H1 (cell line): ENCODE measurements around the gene IKZF2. TPM values are rescaled to one million over a fixed set of nuclear protein-coding genes. Genes with fewer than 3 reads are reported as not detected.

Experiments used
- CTCF ChIA-PET: fragments of 300-600 bp; sonication (Branson Sonifier 250); formaldehyde crosslinking; loops from one replicate; lab custom pipeline; 2021; ENCODE audit not compliant: partially characterized antibody; lab: Charles Lee
- POLR2A ChIA-PET: fragments of 300-600 bp; sonication (Branson Sonifier 250); formaldehyde crosslinking; loops from one replicate; lab custom pipeline; 2021; ENCODE audit warnings: inconsistent platforms; ENCODE audit not compliant: partially characterized antibody; lab: Charles Lee
- DNase-seq, 2 experiments: peaks; one replicate each; pipeline versions ENCODE4 v3.0.0 to v3.0.0-alpha.2; 2010 to 2022; ENCODE audit warnings: low spot score in 2 of 2, low read depth in 1 of 2, mixed read lengths in 1 of 2
- FAIRE-seq: peaks from 2 replicates; lab custom pipeline; 2011; peaks lifted over from hg19 to GRCh38; lab: Jason Lieb, UNC
- H2AFZ ChIP-seq: 2 replicates; pipeline ENCODE4 v1.8.1; 2012; ENCODE audit warnings: low read length, inconsistent platforms
- H2AK5ac ChIP-seq: 2 replicates; pipeline ENCODE4 v1.6.1; 2013; ENCODE audit warnings: low read depth, low read length
- H2BK120ac ChIP-seq: replicated peaks from 2 replicates; pipeline ENCODE3; 2013; ENCODE audit warnings: low read depth, low read length, inconsistent platforms
- H2BK12ac ChIP-seq: 2 replicates; pipeline ENCODE4 v1.6.1; 2013; ENCODE audit warnings: low read depth, low read length
- H2BK15ac ChIP-seq: 2 replicates; pipeline ENCODE4 v1.6.1; 2013; ENCODE audit warnings: low read length
- H2BK20ac ChIP-seq: 2 replicates; pipeline ENCODE4 v1.6.1; 2013; ENCODE audit warnings: low read length
- H2BK5ac ChIP-seq: 2 replicates; pipeline ENCODE4 v1.6.1; 2013; ENCODE audit warnings: low read depth, low read length
- H3K14ac ChIP-seq: 2 replicates; pipeline ENCODE4 v1.6.1; 2013; ENCODE audit warnings: inconsistent platforms; ENCODE audit not compliant: insufficient read length
- H3K18ac ChIP-seq: 2 replicates; pipeline ENCODE4 v1.6.1; 2013; ENCODE audit warnings: low read length; ENCODE audit errors: extremely low read depth
- H3K23ac ChIP-seq: 2 replicates; pipeline ENCODE4 v1.6.1; 2013; ENCODE audit warnings: inconsistent platforms; ENCODE audit not compliant: insufficient read length
- H3K23me2 ChIP-seq: 2 replicates; pipeline ENCODE4 v1.6.1; 2013; ENCODE audit warnings: low read depth, low read length
- H3K27ac ChIP-seq: 2 replicates; pipeline ENCODE4 v1.6.1; 2011; ENCODE audit warnings: low read depth, low read length, inconsistent platforms
- H3K27me3 ChIP-seq, 4 experiments: replicated peaks in 1 of 4; 1 replicate in 1 of 4; 2 replicates in 3 of 4; pipeline versions ENCODE4 v1.6.1 to v1.8.1; 2011 to 2013; ENCODE audit warnings: low read length in 3 of 4, mild to moderate bottlenecking in 3 of 4, inconsistent platforms in 2 of 4, mixed read lengths in 2 of 4, moderate library complexity in 1 of 4; ENCODE audit not compliant: control insufficient read depth in 3 of 4, insufficient read depth in 3 of 4; ENCODE audit errors: extremely low read depth in 1 of 4
- H3K36me3 ChIP-seq, 4 experiments: 2 replicates each; pipeline versions ENCODE4 v1.6.1 to v1.8.1; 2011 to 2013; ENCODE audit warnings: mild to moderate bottlenecking in 4 of 4, low read length in 3 of 4, moderate library complexity in 2 of 4, control low read depth in 1 of 4, inconsistent platforms in 1 of 4; ENCODE audit not compliant: insufficient read depth in 4 of 4, control insufficient read depth in 2 of 4
- H3K4ac ChIP-seq: replicated peaks from 2 replicates; pipeline ENCODE3; 2013; ENCODE audit warnings: low read length, low read depth, mixed read lengths, inconsistent platforms; ENCODE audit not compliant: insufficient read length
- H3K4me1 ChIP-seq, 4 experiments: replicated peaks in 1 of 4; 1 replicate in 1 of 4; 2 replicates in 3 of 4; pipeline versions ENCODE4 v1.6.1 to v1.8.1; 2011 to 2013; ENCODE audit warnings: low read length in 3 of 4, inconsistent platforms in 2 of 4, mixed read lengths in 1 of 4; ENCODE audit not compliant: insufficient read depth in 4 of 4, control insufficient read depth in 3 of 4
- H3K4me2 ChIP-seq, 2 experiments: 2 replicates each; pipeline versions ENCODE4 v1.6.1 to v1.8.1; 2011 to 2013; ENCODE audit warnings: low read depth in 2 of 2, low read length in 2 of 2, control low read depth in 1 of 2, inconsistent platforms in 1 of 2, mild to moderate bottlenecking in 1 of 2; ENCODE audit not compliant: insufficient read depth in 1 of 2
- H3K4me3 ChIP-seq, 4 experiments: fragments of 200-600, 300-600 bp in 1 of 4; sonication (generic), shearing (Covaris generic), sonication (Bioruptor Twin) in 1 of 4; 2 replicates each; pipeline versions ENCODE4 v1.5.1 to v1.8.1; 2011 to 2016; ENCODE audit warnings: low read length in 4 of 4, low read depth in 3 of 4, control low read depth in 2 of 4, inconsistent platforms in 2 of 4, mild to moderate bottlenecking in 2 of 4, mixed read lengths in 1 of 4, moderate library complexity in 1 of 4; ENCODE audit not compliant: insufficient read depth in 2 of 4; ENCODE audit errors: extremely low read depth in 1 of 4
- H3K56ac ChIP-seq: replicated peaks from 2 replicates; pipeline ENCODE3; 2013; ENCODE audit warnings: low read depth, mild to moderate bottlenecking, mixed read lengths, low read length, inconsistent platforms; ENCODE audit not compliant: insufficient read length
- H3K79me1 ChIP-seq: 2 replicates; pipeline ENCODE4 v1.6.1; 2013; ENCODE audit warnings: low read depth, low read length, control low read depth
- H3K79me2 ChIP-seq, 2 experiments: 2 replicates each; pipeline versions ENCODE4 v1.6.1 to v1.8.1; 2012 to 2013; ENCODE audit warnings: low read length in 2 of 2, mild to moderate bottlenecking in 2 of 2, inconsistent platforms in 1 of 2; ENCODE audit not compliant: insufficient read depth in 2 of 2, control insufficient read depth in 1 of 2
- H3K9ac ChIP-seq, 4 experiments: replicated peaks in 1 of 4; 1 replicate in 1 of 4; 2 replicates in 3 of 4; pipeline versions ENCODE4 v1.6.1 to v1.8.1; 2011 to 2013; ENCODE audit warnings: low read depth in 3 of 4, low read length in 3 of 4, control low read depth in 2 of 4, mild to moderate bottlenecking in 2 of 4, moderate library complexity in 2 of 4, inconsistent platforms in 1 of 4; ENCODE audit errors: extremely low read depth in 1 of 4
- H3K9me3 ChIP-seq, 2 experiments: 2 replicates each; pipeline versions ENCODE4 v1.6.1 to v1.8.1; 2012 to 2013; ENCODE audit warnings: mild to moderate bottlenecking in 2 of 2, moderate library complexity in 2 of 2, control low read depth in 1 of 2, inconsistent platforms in 1 of 2, low read depth in 1 of 2, low read length in 1 of 2, mixed read lengths in 1 of 2; ENCODE audit not compliant: insufficient read depth in 2 of 2
- H4K20me1 ChIP-seq, 2 experiments: replicated peaks in 1 of 2; 2 replicates each; pipeline versions ENCODE3 to v1.8.1; 2011 to 2013; ENCODE audit warnings: inconsistent platforms in 2 of 2, low read length in 2 of 2, mild to moderate bottlenecking in 1 of 2; ENCODE audit not compliant: insufficient read depth in 2 of 2, control insufficient read depth in 1 of 2
- H4K5ac ChIP-seq: 2 replicates; pipeline ENCODE4 v1.6.1; 2013; ENCODE audit warnings: low read length, low read depth, mixed read lengths, inconsistent platforms; ENCODE audit not compliant: insufficient read length
- H4K8ac ChIP-seq: 2 replicates; pipeline ENCODE4 v1.8.0; 2013; ENCODE audit warnings: mild to moderate bottlenecking, moderate library complexity, low read length, inconsistent platforms; ENCODE audit not compliant: insufficient read depth; ENCODE audit errors: extremely low read depth
- H4K91ac ChIP-seq: replicated peaks from 2 replicates; pipeline ENCODE3; 2013; ENCODE audit warnings: low read length, mixed read lengths, inconsistent platforms; ENCODE audit not compliant: insufficient read length
- EZH2 ChIP-seq: fragments of 200-600 bp; sonication (generic); IDR thresholded peaks from 2 replicates; pipeline ENCODE4 v1.7.1; 2012; ENCODE audit warnings: low read depth, mild to moderate bottlenecking, moderate library complexity, low read length, inconsistent platforms; ENCODE audit not compliant: severe bottlenecking
- FOSL1 ChIP-seq: IDR thresholded peaks from 2 replicates; pipeline ENCODE4 v1.6.1; 2011; ENCODE audit warnings: mild to moderate bottlenecking, low read depth, low read length, moderate library complexity; ENCODE audit not compliant: insufficient read depth
- HDAC6 ChIP-seq: IDR thresholded peaks from one replicate; pipeline ENCODE4 v1.7.1; 2012; ENCODE audit warnings: low read depth, mild to moderate bottlenecking, inconsistent platforms, low read length, moderate library complexity
- JUN ChIP-seq: IDR thresholded peaks from 2 replicates; pipeline ENCODE4 v1.6.1; 2011; ENCODE audit warnings: low read depth, mild to moderate bottlenecking, improper control_type of control experiment, low read length
- POLR2A ChIP-seq, 2 experiments: IDR thresholded peaks; 1 replicate in 1 of 2; 2 replicates in 1 of 2; pipeline ENCODE4 v1.6.1; 2011; ENCODE audit warnings: low read depth in 2 of 2, low read length in 2 of 2, mild to moderate bottlenecking in 2 of 2; ENCODE audit errors: control extremely low read depth in 1 of 2
- RAD21 ChIP-seq, 2 experiments: IDR thresholded peaks in 1 of 2; conservative IDR thresholded peaks in 1 of 2; 2 replicates each; pipeline ENCODE4 v1.6.1; 2011; ENCODE audit warnings: low read depth in 2 of 2, low read length in 2 of 2, improper control_type of control experiment in 1 of 2, inconsistent platforms in 1 of 2, mild to moderate bottlenecking in 1 of 2, moderate library complexity in 1 of 2
- SP2 ChIP-seq: IDR thresholded peaks from 2 replicates; pipeline ENCODE4 v1.6.1; 2012; ENCODE audit warnings: mild to moderate bottlenecking, low read length, inconsistent platforms
- TCF12 ChIP-seq: IDR thresholded peaks from 2 replicates; pipeline ENCODE4 v1.6.1; 2011; ENCODE audit warnings: low read depth, mild to moderate bottlenecking, low read length
- WGBS, 2 experiments: shearing (Covaris generic) in 1 of 2; methylation state at CpG; one replicate each; pipeline versions ENCODE4 v1.1.6 to v1.1.7; 2013 to 2015; ENCODE audit warnings: low lambda C conversion rate in 2 of 2, mixed read lengths in 2 of 2, inconsistent platforms in 1 of 2, low coverage in 1 of 2, missing lambda C conversion rate in 1 of 2; ENCODE audit not compliant: insufficient replicate concordance in 2 of 2, insufficient coverage in 1 of 2, insufficient read length in 1 of 2; ENCODE audit errors: extremely low coverage in 1 of 2, missing lambda C conversion rate in 1 of 2; 5-methylcytosine and 5-hydroxymethylcytosine counted together
- polyA plus RNA-seq, 7 experiments: library from polyadenylated mRNA; depleted of rRNA in 3 of 7; stranded (reverse) in 5 of 7; unstranded in 2 of 7; fragments of >200 nt in 5 of 7; fragments of 200-250 nt in 2 of 7; gene quantifications; 1 replicate in 5 of 7; 2 replicates in 1 of 7; 4 replicates in 1 of 7; pipeline versions ENCODE4 v1.2.1 to v1.2.3, GENCODE V29; 2011 to 2013; ENCODE audit warnings: missing spikeins in 2 of 7, mixed read lengths in 2 of 7
- total RNA-seq: library from RNA; stranded (reverse); fragmentation: NEBNext Ultra II Directional; extraction: Animal tissue kit (Norgen Biotek cat#: 25700); gene quantifications from 2 replicates; pipeline ENCODE4 v1.2.1, GENCODE V29; 2021

The IKZF2 gene
- total and polyA plus RNA-seq, 2 of the 8 experiments (the other 6 are each of a cell fraction or from before 2014, with no cell fraction given): 1.7 to 4.4 TPM

DNA sequence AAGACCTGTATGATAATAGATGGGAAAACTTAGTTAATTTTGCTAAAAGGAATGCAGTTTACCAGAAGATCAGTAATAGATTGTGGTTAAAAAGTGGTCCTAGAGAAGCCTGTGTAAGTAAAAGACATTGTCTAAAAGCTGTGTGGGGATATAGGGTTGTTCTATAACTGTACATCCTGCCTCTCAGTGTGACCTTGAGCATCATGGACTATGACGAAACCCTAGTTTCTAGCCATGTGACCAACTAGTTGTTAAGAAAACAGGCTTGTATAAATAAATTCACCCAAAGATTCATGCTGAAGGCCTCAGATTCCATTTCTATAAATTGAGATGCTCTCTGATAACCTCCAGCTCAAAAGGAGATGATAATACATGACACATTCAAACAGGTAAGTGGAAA, 160.7 kb downstream of the IKZF2 start:
- H4K8ac ChIP-seq: no peak overlapping the region
- CTCF ChIA-PET: interaction anchor here (0.6 kb wide), 1 partner anchor 174 kb away, joined by 4 read pairs; no protein-coding TSS in a partner anchor
- no peak for TF ChIP-seq JUN
- no peak for TF ChIP-seq RAD21 (IDR thresholded peaks at IDR 0.05 in 1 of 2, conservative IDR thresholded peaks at IDR 0.05 in 1 of 2; ENCODE audit: low read depth in 2 of 2, low read length in 2 of 2)
- no peak for TF ChIP-seq EZH2
- no peak for TF ChIP-seq SP2
- no peak for TF ChIP-seq POLR2A (IDR thresholded peaks at IDR 0.05; ENCODE audit: control extremely low read depth in 1 of 2, low read depth in 2 of 2, low read length in 2 of 2)
- no peak for TF ChIP-seq FOSL1
- no peak for TF ChIP-seq TCF12
- TF ChIP-seq HDAC6: no peak
- TF ChIP-seq, all 59 proteins: peak for 0
- no peak overlapping the region for H3K9ac ChIP-seq
- no peaks in the 10 kb centered on the region for H3K4me1 ChIP-seq
- H3K27ac ChIP-seq: no peak overlapping the region
- no peak overlapping the region for H3K23ac ChIP-seq
- no peak overlapping the region for H4K5ac ChIP-seq
- H3K9me3 ChIP-seq: no peaks in the 10 kb centered on the region
- H2AK5ac ChIP-seq: no peak overlapping the region
- H3K79me2 ChIP-seq: no peaks in the 10 kb centered on the region
- H3K79me1 ChIP-seq: no peaks in the 10 kb centered on the region
- no peaks in the 10 kb centered on the region for H4K20me1 ChIP-seq
- no peaks in the 10 kb centered on the region for H3K27me3 ChIP-seq
- no peak overlapping the region for H3K18ac ChIP-seq
- no peaks in the 10 kb centered on the region; the same call in 1 of the 2 replicates for H3K23me2 ChIP-seq
- no peak overlapping the region for H3K56ac ChIP-seq
- H2AFZ ChIP-seq: no peak overlapping the region
- POLR2A ChIA-PET: interaction anchor here (1.0 kb wide), 1 partner anchor 44 kb away, joined by 3 read pairs; no protein-coding TSS in a partner anchor
- no peak overlapping the region for H3K14ac ChIP-seq
- H2BK12ac ChIP-seq: no peak overlapping the region
- H3K36me3 ChIP-seq: no peaks in the 10 kb centered on the region
- no peak overlapping the region for H2BK20ac ChIP-seq
- no peak overlapping the region for H3K4me2 ChIP-seq
- H2BK120ac ChIP-seq: no peak overlapping the region
- H3K4me3 ChIP-seq: no peak overlapping the region
- H4K91ac ChIP-seq: no peak overlapping the region
- no peak overlapping the region for H2BK5ac ChIP-seq
- WGBS, 2 experiments: 100% methylated on average over 1 of the region's 1 CpG; no CpG with 5 or more reads in 1 of the 2 experiments
- no peak overlapping the region for H3K4ac ChIP-seq
- no peak overlapping the region for H2BK15ac ChIP-seq
- DNase-seq: no peak
- FAIRE-seq: no peak
